ENCODE results near the gene GSTA1. TPM values are rescaled to one million over a fixed set of nuclear protein-coding genes. Genes with fewer than 3 reads are reported as not detected.
A peak's percentile ranks its signal among the peaks of the same experiment; 100 is the strongest.

GSTA1 gene
- total and polyA plus RNA-seq, 2 experiments from 2014 or later, result 1,158 to 1,177 TPM

- H2AFZ ChIP-seq, result no peak overlapping the region
- H3K4me2 ChIP-seq, result no peak overlapping the region
- no peaks in the 10 kb centered on the region for H3K36me3 ChIP-seq (replicated peaks; ENCODE audit: insufficient read depth, low read depth)
- DNase-seq (ENCODE audit: low spot score), result no peak
- no peaks in the 10 kb centered on the region for H4K20me1 ChIP-seq (ENCODE audit: insufficient read depth, poor library complexity, severe bottlenecking)
- WGBS (ENCODE audit: low lambda C conversion rate, missing lambda C conversion rate), result 73% methylated on average over 4 of the region's 4 CpGs
- H3K27me3 ChIP-seq, result no peaks in the 10 kb centered on the region
- TF ChIP-seq EZH2 (IDR thresholded peaks at IDR 0.05; ENCODE audit: borderline replicate concordance) (no peak), CTCF (IDR thresholded peaks at IDR 0.05; ENCODE audit: poor library complexity) (no peak), EZH2phosphoT487 (IDR thresholded peaks at IDR 0.05; ENCODE audit: low read depth, severe bottlenecking, unreplicated experiment) (no peak)
- H3K9me2 ChIP-seq (replicated peaks; ENCODE audit: insufficient read depth), result no peaks in the 10 kb centered on the region
- no peaks in the 10 kb centered on the region for H3K79me2 ChIP-seq
- peak overlapping the region; percentile 66 for H3K27ac ChIP-seq
- H3K9me3 ChIP-seq (ENCODE audit: low read depth), result no peaks in the 10 kb centered on the region
- no peak overlapping the region for H3K4me3 ChIP-seq
- peaks cover 7% of the 10 kb centered on the region for H3K4me1 ChIP-seq (ENCODE audit: insufficient read depth)
Observed at GRCh38 chr6:52746213-52746612, 57.4 kb downstream of the GSTA1 start.

GRCh38 chr6:52745764-52746201 is 57.8 kb downstream of the GSTA1 start:
- TF ChIP-seq CTCF (IDR thresholded peaks at IDR 0.05; ENCODE audit: poor library complexity) (no peak), EZH2phosphoT487 (IDR thresholded peaks at IDR 0.05; ENCODE audit: low read depth, severe bottlenecking, unreplicated experiment) (no peak), EZH2 (IDR thresholded peaks at IDR 0.05; ENCODE audit: borderline replicate concordance) (no peak)
- no peaks in the 10 kb centered on the region for H3K9me3 ChIP-seq (ENCODE audit: low read depth)
- peaks cover 7% of the 10 kb centered on the region for H3K4me1 ChIP-seq (ENCODE audit: insufficient read depth)
- no peak overlapping the region for H3K4me3 ChIP-seq
- 56% methylated on average over 1 of the region's 1 CpG for WGBS (ENCODE audit: low lambda C conversion rate, missing lambda C conversion rate)
- no peak overlapping the region for H3K4me2 ChIP-seq
- H3K79me2 ChIP-seq, result no peaks in the 10 kb centered on the region
- no peaks in the 10 kb centered on the region for H3K36me3 ChIP-seq (replicated peaks; ENCODE audit: insufficient read depth, low read depth)
- no peaks in the 10 kb centered on the region for H4K20me1 ChIP-seq (ENCODE audit: insufficient read depth, poor library complexity, severe bottlenecking)
- H2AFZ ChIP-seq, result no peak overlapping the region
- no peak for DNase-seq (ENCODE audit: low spot score)
- H3K9me2 ChIP-seq (replicated peaks; ENCODE audit: insufficient read depth), result no peaks in the 10 kb centered on the region
- H3K27ac ChIP-seq, result peak overlapping the region; percentile 66
- H3K27me3 ChIP-seq, result no peaks in the 10 kb centered on the region

GRCh38 chr6:52741872-52742271 is 61.7 kb downstream of the GSTA1 start:
- 89% methylated on average over 1 of the region's 1 CpG for WGBS (ENCODE audit: low lambda C conversion rate, missing lambda C conversion rate)
- no peaks in the 10 kb centered on the region for H3K9me3 ChIP-seq (ENCODE audit: low read depth)
- no peaks in the 10 kb centered on the region for H4K20me1 ChIP-seq (ENCODE audit: insufficient read depth, poor library complexity, severe bottlenecking)
- H3K9me2 ChIP-seq (replicated peaks; ENCODE audit: insufficient read depth), result no peaks in the 10 kb centered on the region
- TF ChIP-seq CTCF (IDR thresholded peaks at IDR 0.05; ENCODE audit: poor library complexity) (no peak), EZH2phosphoT487 (IDR thresholded peaks at IDR 0.05; ENCODE audit: low read depth, severe bottlenecking, unreplicated experiment) (no peak), EZH2 (IDR thresholded peaks at IDR 0.05; ENCODE audit: borderline replicate concordance) (no peak)
- H3K4me1 ChIP-seq (ENCODE audit: insufficient read depth), result peaks cover 15% of the 10 kb centered on the region
- H3K27me3 ChIP-seq, result no peaks in the 10 kb centered on the region
- H3K4me2 ChIP-seq, result no peak overlapping the region
- no peak for DNase-seq (ENCODE audit: low spot score)
- H3K79me2 ChIP-seq, result no peaks in the 10 kb centered on the region
- no peak overlapping the region for H3K27ac ChIP-seq
- H2AFZ ChIP-seq, result no peak overlapping the region
- no peaks in the 10 kb centered on the region for H3K36me3 ChIP-seq (replicated peaks; ENCODE audit: insufficient read depth, low read depth)
- H3K4me3 ChIP-seq, result no peak overlapping the region

Other genes with a start within 250 kb of the GSTA1 start
- 47.6 and 48.2 TPM in 2 replicates for gene TRAM2, start 226.8 kb downstream of the GSTA1 start, total RNA-seq
- gene TRAM2, start 226.8 kb downstream of the GSTA1 start, polyA plus RNA-seq, result 20.8 and 29.6 TPM in 2 replicates
- 70.6 and 84.5 TPM in 2 replicates for gene TMEM14A, start 132.7 kb downstream of the GSTA1 start, total RNA-seq
- 80.4 and 86.9 TPM in 2 replicates for gene TMEM14A, start 132.7 kb downstream of the GSTA1 start, polyA plus RNA-seq
- gene GSTA2, start 40.3 kb downstream of the GSTA1 start, total RNA-seq, result 402 and 441 TPM in 2 replicates
- 305 and 383 TPM in 2 replicates for gene GSTA2, start 40.3 kb downstream of the GSTA1 start, polyA plus RNA-seq
- gene GSTA5, start 37.0 kb upstream of the GSTA1 start, total RNA-seq, result not detected in 2 replicates
- not detected in 2 replicates for gene GSTA5, start 37.0 kb upstream of the GSTA1 start, polyA plus RNA-seq
- gene GSTA3, start 105.9 kb upstream of the GSTA1 start, total RNA-seq, result not detected in 2 replicates
- gene GSTA3, start 105.9 kb upstream of the GSTA1 start, polyA plus RNA-seq, result not detected in 2 replicates
- gene GSTA4, start 191.5 kb upstream of the GSTA1 start, total RNA-seq, result 83.8 and 89.2 TPM in 2 replicates
- gene GSTA4, start 191.5 kb upstream of the GSTA1 start, polyA plus RNA-seq, result 79.6 and 88.4 TPM in 2 replicates

Data from hepatocyte (in vitro differentiated cells).